Osteoblast (primary cell): ENCODE results near the gene GRPR. TPM values are rescaled to one million over a fixed set of nuclear protein-coding genes. Genes with fewer than 3 reads are reported as not detected.

Experiments used
- DNase-seq: peaks from one replicate; pipeline ENCODE4 v3.0.0; 2011; ENCODE audit warnings: low spot score, mixed read lengths; ENCODE audit not compliant: insufficient read length; ENCODE audit errors: missing footprints
- H2AFZ ChIP-seq: 2 replicates; pipeline ENCODE4 v1.6.0; 2011; ENCODE audit warnings: mild to moderate bottlenecking, low read length
- H3K27ac ChIP-seq: 2 replicates; pipeline ENCODE4 v1.5.1; 2011; ENCODE audit warnings: mild to moderate bottlenecking, low read depth, low read length, moderate library complexity
- H3K27me3 ChIP-seq: 2 replicates; pipeline ENCODE4 v1.6.0; 2012; ENCODE audit warnings: mild to moderate bottlenecking, control low read depth, inconsistent platforms, low read length, moderate library complexity; ENCODE audit not compliant: insufficient read depth
- H3K36me3 ChIP-seq: 2 replicates; pipeline ENCODE4 v1.5.1; 2011; ENCODE audit warnings: mild to moderate bottlenecking, low read length, control low read depth, moderate library complexity; ENCODE audit not compliant: insufficient read depth
- H3K4me1 ChIP-seq: 2 replicates; pipeline ENCODE4 v1.5.1; 2011; ENCODE audit warnings: mild to moderate bottlenecking, low read length, control low read depth, moderate library complexity; ENCODE audit not compliant: insufficient read depth
- H3K4me2 ChIP-seq: 2 replicates; pipeline ENCODE4 v1.6.0; 2011; ENCODE audit warnings: mild to moderate bottlenecking, low read length; ENCODE audit not compliant: insufficient read depth
- H3K4me3 ChIP-seq: fragments of 200-600 bp; sonication (generic); 3 replicates; pipeline ENCODE4 v1.5.1; 2012; ENCODE audit warnings: mild to moderate bottlenecking, low read length, inconsistent platforms; ENCODE audit not compliant: insufficient read depth
- H3K79me2 ChIP-seq: 2 replicates; pipeline ENCODE4 v1.6.0; 2012; ENCODE audit warnings: mild to moderate bottlenecking, low read length, control low read depth, inconsistent platforms; ENCODE audit not compliant: insufficient read depth
- H3K9me3 ChIP-seq: 2 replicates; pipeline ENCODE4 v1.5.1; 2011; ENCODE audit warnings: low read depth, low read length, control low read depth
- H4K20me1 ChIP-seq: 2 replicates; pipeline ENCODE4 v1.6.0; 2012; ENCODE audit warnings: mild to moderate bottlenecking, low read length, control low read depth; ENCODE audit not compliant: insufficient read depth
- CTCF ChIP-seq: IDR thresholded peaks from 2 replicates; pipeline ENCODE4 v1.5.1; 2011; ENCODE audit warnings: mild to moderate bottlenecking, low read depth, low read length, moderate library complexity; ENCODE audit errors: extremely low read depth
- total RNA-seq: library from RNA; depleted of rRNA; stranded (reverse); fragments of >200 nt; gene quantifications from 2 replicates; pipeline ENCODE4 v1.2.3, GENCODE V29; 2012

The GRPR gene
- total RNA-seq, 1 donor, result not detected

GRCh38 chrX:16140448-16140847, 17.1 kb downstream of the GRPR start:
- H3K9me3 ChIP-seq, result no peaks in the 10 kb centered on the region
- H2AFZ ChIP-seq, result no peak overlapping the region
- no peak for DNase-seq
- no peaks in the 10 kb centered on the region for H3K4me1 ChIP-seq
- no peaks in the 10 kb centered on the region for H3K36me3 ChIP-seq
- no peak overlapping the region for H3K27ac ChIP-seq
- no peak overlapping the region for H3K4me3 ChIP-seq
- no peak for TF ChIP-seq CTCF
- H3K27me3 ChIP-seq, result peaks cover 14% of the 10 kb centered on the region
- H3K79me2 ChIP-seq, result no peaks in the 10 kb centered on the region
- no peak overlapping the region for H3K4me2 ChIP-seq
- no peaks in the 10 kb centered on the region for H4K20me1 ChIP-seq

- Histone ChIP-seq H2AFZ (no peak overlapping the region), H3K4me2 (no peak overlapping the region), H3K4me3 (no peak overlapping the region), H4K20me1 (no peaks in the 10 kb centered on the region), H3K4me1 (no peaks in the 10 kb centered on the region), H3K79me2 (no peaks in the 10 kb centered on the region), H3K27ac (no peak overlapping the region), H3K27me3 (peaks cover 11% of the 10 kb centered on the region), H3K9me3 (no peaks in the 10 kb centered on the region), H3K36me3 (no peaks in the 10 kb centered on the region)
- TF ChIP-seq CTCF, result no peak
- DNase-seq, result no peak
Measured at GRCh38 chrX:16140983-16141382, 17.6 kb downstream of the GRPR start.

- H4K20me1 ChIP-seq, result no peaks in the 10 kb centered on the region
- H3K27me3 ChIP-seq, result peaks cover 10% of the 10 kb centered on the region
- no peaks in the 10 kb centered on the region for H3K36me3 ChIP-seq
- no peak overlapping the region for H3K4me3 ChIP-seq
- no peak overlapping the region for H3K4me2 ChIP-seq
- no peak overlapping the region for H2AFZ ChIP-seq
- no peaks in the 10 kb centered on the region for H3K79me2 ChIP-seq
- no peak overlapping the region for H3K27ac ChIP-seq
- DNase-seq, result no peak
- H3K4me1 ChIP-seq, result no peaks in the 10 kb centered on the region
- TF ChIP-seq CTCF, result no peak
- H3K9me3 ChIP-seq, result no peaks in the 10 kb centered on the region
Measured at GRCh38 chrX:16141422-16142245, 18.3 kb downstream of the GRPR start.

- Histone ChIP-seq H3K4me1 (no peaks in the 10 kb centered on the region), H4K20me1 (no peaks in the 10 kb centered on the region), H3K9me3 (no peaks in the 10 kb centered on the region), H3K4me2 (no peak overlapping the region), H3K27me3 (peaks cover 10% of the 10 kb centered on the region), H3K27ac (no peak overlapping the region), H3K4me3 (no peak overlapping the region), H3K79me2 (no peaks in the 10 kb centered on the region), H2AFZ (no peak overlapping the region), H3K36me3 (no peaks in the 10 kb centered on the region)
- no peak for TF ChIP-seq CTCF
- no peak for DNase-seq
Measured at GRCh38 chrX:16142246-16142558, 18.8 kb downstream of the GRPR start.
